Measurements from ENCODE around the gene STK26.

Gene STK26

DNA sequence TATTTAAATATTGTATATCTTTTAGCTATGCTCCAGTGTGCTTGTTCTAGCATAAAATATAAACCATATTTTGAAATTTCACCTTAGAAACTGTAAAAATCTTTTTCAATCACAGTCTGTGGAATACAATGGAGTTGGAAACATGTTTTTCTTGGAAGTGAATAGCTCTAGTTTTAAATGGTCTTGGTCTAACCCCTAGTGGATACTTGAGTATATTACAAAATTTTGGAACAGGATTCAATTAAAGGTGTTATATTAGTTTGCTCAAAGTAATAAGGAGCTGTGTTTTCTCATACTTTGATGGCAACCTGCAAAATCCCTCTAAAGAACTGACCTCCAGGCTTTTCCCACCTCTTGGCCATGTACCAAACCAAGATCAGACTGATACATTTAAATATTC, 48.2 kb downstream of the STK26 start:
- H3K36me3 ChIP-seq: no peaks in the 10 kb centered on the region
- TF ChIP-seq, protein P1, sequence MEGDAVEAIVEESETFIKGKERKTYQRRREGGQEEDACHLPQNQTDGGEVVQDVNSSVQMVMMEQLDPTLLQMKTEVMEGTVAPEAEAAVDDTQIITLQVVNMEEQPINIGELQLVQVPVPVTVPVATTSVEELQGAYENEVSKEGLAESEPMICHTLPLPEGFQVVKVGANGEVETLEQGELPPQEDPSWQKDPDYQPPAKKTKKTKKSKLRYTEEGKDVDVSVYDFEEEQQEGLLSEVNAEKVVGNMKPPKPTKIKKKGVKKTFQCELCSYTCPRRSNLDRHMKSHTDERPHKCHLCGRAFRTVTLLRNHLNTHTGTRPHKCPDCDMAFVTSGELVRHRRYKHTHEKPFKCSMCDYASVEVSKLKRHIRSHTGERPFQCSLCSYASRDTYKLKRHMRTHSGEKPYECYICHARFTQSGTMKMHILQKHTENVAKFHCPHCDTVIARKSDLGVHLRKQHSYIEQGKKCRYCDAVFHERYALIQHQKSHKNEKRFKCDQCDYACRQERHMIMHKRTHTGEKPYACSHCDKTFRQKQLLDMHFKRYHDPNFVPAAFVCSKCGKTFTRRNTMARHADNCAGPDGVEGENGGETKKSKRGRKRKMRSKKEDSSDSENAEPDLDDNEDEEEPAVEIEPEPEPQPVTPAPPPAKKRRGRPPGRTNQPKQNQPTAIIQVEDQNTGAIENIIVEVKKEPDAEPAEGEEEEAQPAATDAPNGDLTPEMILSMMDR (IDR thresholded peaks at IDR 0.05; ENCODE audit: low read depth, low read length): no peak
- H3K27me3 ChIP-seq (ENCODE audit: insufficient read depth, low read depth, severe bottlenecking): no peaks in the 10 kb centered on the region
- H3K9me3 ChIP-seq (ENCODE audit: severe bottlenecking): no peaks in the 10 kb centered on the region
- H3K4me3 ChIP-seq (ENCODE audit: low read depth, low read length): no peak overlapping the region
- H3K27ac ChIP-seq: no peak overlapping the region
- no peak for DNase-seq

DNA sequence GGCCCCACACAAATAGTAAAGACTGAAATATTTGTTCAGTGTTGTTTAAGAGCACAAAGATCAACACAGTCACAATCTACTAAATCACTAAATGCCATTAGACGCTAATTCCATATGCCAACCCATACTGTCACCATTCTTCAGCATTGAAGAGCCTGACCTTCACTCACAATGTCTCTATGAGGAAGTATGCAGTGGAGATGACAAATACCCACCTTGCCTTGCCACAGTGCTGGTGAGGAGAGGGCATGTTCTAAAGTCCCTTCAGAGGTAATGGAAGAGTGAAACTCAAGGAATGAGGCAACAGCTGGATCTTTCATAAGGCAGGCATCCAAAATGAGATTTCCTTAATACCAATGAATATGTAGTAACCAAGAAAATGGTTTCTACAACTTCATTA, 54.3 kb downstream of the STK26 start:
- Histone ChIP-seq H3K36me3 (no peaks in the 10 kb centered on the region), H3K4me3 (ENCODE audit: low read depth, low read length) (no peak overlapping the region), H3K9me3 (ENCODE audit: severe bottlenecking) (no peaks in the 10 kb centered on the region), H3K27me3 (ENCODE audit: insufficient read depth, low read depth, severe bottlenecking) (peaks cover 1% of the 10 kb centered on the region), H3K27ac (no peak overlapping the region)
- TF ChIP-seq, protein P1 (IDR thresholded peaks at IDR 0.05; ENCODE audit: low read depth, low read length): no peak
- DNase-seq: no peak

DNA sequence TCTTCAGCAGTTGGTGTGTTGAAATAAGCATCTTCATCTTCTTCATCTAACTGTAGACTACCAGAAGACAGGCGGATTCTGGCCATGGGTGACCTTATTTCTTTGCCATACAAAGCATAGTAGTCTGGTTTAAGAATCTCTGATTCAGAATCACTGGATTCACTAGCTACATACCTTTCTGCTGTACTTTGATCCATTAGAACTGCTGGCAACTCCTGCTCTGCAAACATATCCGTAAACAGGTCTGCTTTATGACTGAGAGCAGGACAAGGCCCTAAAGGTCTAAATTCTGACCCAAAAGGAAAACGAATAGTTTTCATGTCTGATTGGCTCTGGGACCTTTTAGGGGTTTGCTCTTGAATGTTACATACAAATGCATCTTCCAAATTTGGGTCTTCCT, 54.8 kb downstream of the STK26 start:
- Histone ChIP-seq H3K27me3 (ENCODE audit: insufficient read depth, low read depth, severe bottlenecking) (peaks cover 6% of the 10 kb centered on the region), H3K9me3 (ENCODE audit: severe bottlenecking) (no peaks in the 10 kb centered on the region), H3K4me3 (ENCODE audit: low read depth, low read length) (no peak overlapping the region), H3K27ac (no peak overlapping the region), H3K36me3 (no peaks in the 10 kb centered on the region)
- DNase-seq: no peak
- TF ChIP-seq, protein P1 (IDR thresholded peaks at IDR 0.05; ENCODE audit: low read depth, low read length): no peak

DNA sequence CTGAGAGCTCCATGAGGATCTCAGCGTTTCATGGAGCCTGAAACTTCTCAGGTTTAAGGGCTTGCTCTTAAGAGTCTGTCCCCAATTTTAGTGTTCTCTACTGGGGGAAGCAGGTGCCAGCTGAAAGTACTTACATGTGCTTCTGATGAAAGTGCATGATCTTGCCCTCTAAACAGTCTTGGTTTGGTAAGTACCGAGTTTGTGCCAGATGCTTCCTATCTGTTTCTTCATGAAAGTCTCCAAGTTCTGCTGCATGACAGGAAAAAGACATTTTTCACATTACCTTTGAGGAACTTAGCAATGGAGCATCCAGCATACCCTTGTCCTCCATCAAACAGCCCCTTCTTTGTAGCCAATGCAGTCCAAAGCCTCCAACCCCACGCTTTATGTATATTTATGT, 62.7 kb downstream of the STK26 start:
- TF ChIP-seq, protein P1 (IDR thresholded peaks at IDR 0.05; ENCODE audit: low read depth, low read length): no peak

DNA sequence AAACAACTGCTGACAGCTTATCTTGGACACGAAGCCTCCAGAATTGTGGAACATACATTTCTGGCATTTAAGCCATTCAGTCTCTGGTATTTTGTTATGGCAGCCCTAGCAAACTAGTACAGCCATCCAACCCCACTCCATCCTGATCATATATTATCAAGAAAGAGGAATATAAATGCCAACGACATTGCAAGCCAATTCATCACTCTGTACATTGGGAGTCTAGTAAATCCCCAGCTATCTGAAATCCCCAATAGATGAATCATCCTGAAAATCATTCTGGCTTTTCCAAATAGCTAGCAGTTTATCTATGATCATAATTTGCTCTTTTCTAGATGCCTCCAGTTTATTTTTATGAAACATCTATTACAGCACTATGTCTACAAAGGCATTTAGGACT, 63.6 kb downstream of the STK26 start:
- Histone ChIP-seq H3K27me3 (ENCODE audit: insufficient read depth, low read depth, severe bottlenecking) (peaks cover 34% of the 10 kb centered on the region), H3K27ac (no peak overlapping the region)
- DNase-seq: no peak

More for the DNA sequence above, 62.7 kb downstream of the STK26 start:
- H3K27me3 ChIP-seq (ENCODE audit: insufficient read depth, low read depth, severe bottlenecking): peaks cover 30% of the 10 kb centered on the region
- no peak for DNase-seq
- no peak overlapping the region for H3K27ac ChIP-seq
- H3K4me3 ChIP-seq (ENCODE audit: low read depth, low read length): no peak overlapping the region
- H3K9me3 ChIP-seq (ENCODE audit: severe bottlenecking): no peaks in the 10 kb centered on the region
- H3K36me3 ChIP-seq: no peaks in the 10 kb centered on the region

DNA sequence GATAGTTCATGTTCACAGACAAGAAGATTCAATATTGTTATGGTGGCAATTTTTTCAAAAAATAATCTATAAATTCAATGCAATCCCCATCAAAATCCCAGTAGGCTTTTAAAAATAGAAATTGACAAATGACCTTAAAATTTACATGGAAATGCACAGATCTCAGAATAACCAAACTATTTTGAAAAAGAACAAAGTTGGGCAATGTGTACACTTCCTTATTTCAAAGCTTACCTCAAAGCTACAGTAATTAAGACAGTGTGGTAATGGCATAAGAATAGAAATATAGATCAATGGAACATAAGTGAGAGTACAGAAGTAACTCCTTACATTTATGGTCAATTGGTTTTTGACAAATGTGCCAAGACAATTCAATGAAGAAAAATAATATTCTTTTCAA, 65.8 kb downstream of the STK26 start:
- TF ChIP-seq, protein P1 (IDR thresholded peaks at IDR 0.05; ENCODE audit: low read depth, low read length): no peak
- Histone ChIP-seq H3K4me3 (ENCODE audit: low read depth, low read length) (no peak overlapping the region), H3K9me3 (ENCODE audit: severe bottlenecking) (no peaks in the 10 kb centered on the region), H3K27ac (no peak overlapping the region), H3K27me3 (ENCODE audit: insufficient read depth, low read depth, severe bottlenecking) (peaks cover 35% of the 10 kb centered on the region), H3K36me3 (no peaks in the 10 kb centered on the region)
- no peak for DNase-seq

More for the DNA sequence above, 63.6 kb downstream of the STK26 start:
- H3K4me3 ChIP-seq (ENCODE audit: low read depth, low read length): no peak overlapping the region
- TF ChIP-seq, protein P1 (IDR thresholded peaks at IDR 0.05; ENCODE audit: low read depth, low read length): no peak
- H3K9me3 ChIP-seq (ENCODE audit: severe bottlenecking): no peaks in the 10 kb centered on the region
- no peaks in the 10 kb centered on the region for H3K36me3 ChIP-seq
